Activated CD8-positive, alpha-beta memory T cell treated with anti-CD3 and anti-CD28 coated beads for 48 hours (primary cell): ENCODE data around the gene SVIL.
"Not testable (repeated sequence)": the region's sequence is repeated elsewhere in the genome, so short reads cannot be mapped to it uniquely, and the experiment has no call there.

Experiments used
- DNase-seq, 3 experiments: peaks; one replicate each; pipeline ENCODE4 v3.0.0-alpha.2; 2020; ENCODE audit warnings: low read depth in 2 of 3, low spot score in 2 of 3

Gene SVIL

GRCh38 chr10:29623797-29624196 is 11.0 kb downstream of the SVIL start:
- no peak for DNase-seq

- no peak for DNase-seq
These were observed 12.3 kb downstream of the SVIL start for GRCh38 chr10:29622382-29622922.

GRCh38 chr10:29621161-29621560 is 13.6 kb downstream of the SVIL start:
- no peak for DNase-seq

- no peak for DNase-seq
These were observed 14.6 kb downstream of the SVIL start for GRCh38 chr10:29620112-29620690.

- no peak for DNase-seq
These were observed 15.5 kb downstream of the SVIL start for GRCh38 chr10:29619241-29619669.

- DNase-seq, result no peak
These were observed 16.2 kb downstream of the SVIL start for GRCh38 chr10:29618341-29619171.

- no peak for DNase-seq
These were observed 16.9 kb downstream of the SVIL start for GRCh38 chr10:29617880-29618340.

GRCh38 chr10:29616542-29616941 is 18.2 kb downstream of the SVIL start:
- no peak for DNase-seq

GRCh38 chr10:29615195-29615594 is 19.6 kb downstream of the SVIL start:
- no peak for DNase-seq

- not testable (repeated sequence) for DNase-seq
These were observed 20.5 kb downstream of the SVIL start for GRCh38 chr10:29614289-29614688.

GRCh38 chr10:29613791-29614190 is 21.0 kb downstream of the SVIL start:
- DNase-seq, result no peak

- DNase-seq, result no peak
These were observed 21.6 kb downstream of the SVIL start for GRCh38 chr10:29613196-29613595.

- DNase-seq, result no peak
These were observed 22.1 kb downstream of the SVIL start for GRCh38 chr10:29612657-29613056.

- DNase-seq, result no peak
These were observed 22.9 kb downstream of the SVIL start for GRCh38 chr10:29611781-29612381.

- no peak for DNase-seq
These were observed 23.7 kb downstream of the SVIL start for GRCh38 chr10:29610876-29611647.

GRCh38 chr10:29610331-29610730 is 24.4 kb downstream of the SVIL start:
- not testable (repeated sequence) for DNase-seq

GRCh38 chr10:29609696-29610095 is 25.1 kb downstream of the SVIL start:
- DNase-seq, result no peak

GRCh38 chr10:29608476-29609301 is 26.1 kb downstream of the SVIL start:
- no peak for DNase-seq

GRCh38 chr10:29608062-29608461 is 26.7 kb downstream of the SVIL start:
- DNase-seq, result no peak

- DNase-seq, result no peak
These were observed 27.2 kb downstream of the SVIL start for GRCh38 chr10:29607576-29607975.
